H9 (cell line): ENCODE measurements around the gene DCN. TPM values are rescaled to one million over a fixed set of nuclear protein-coding genes. Genes with fewer than 3 reads are reported as not detected.

Source experiments
- DNase-seq: peaks from one replicate; pipeline ENCODE4 v3.0.0-alpha.2; 2017
- H2AFZ ChIP-seq: one replicate; pipeline ENCODE4 v1.6.1; 2013; ENCODE audit warnings: mild to moderate bottlenecking, low read length, control low read depth, moderate library complexity
- H2AK5ac ChIP-seq: 2 replicates; pipeline ENCODE4 v1.6.1; 2013; ENCODE audit warnings: low read length, control low read depth, mixed read lengths; ENCODE audit not compliant: insufficient read length
- H2BK120ac ChIP-seq: one replicate; pipeline ENCODE4 v1.6.1; 2013; ENCODE audit warnings: low read depth, mild to moderate bottlenecking, low read length, control low read depth, inconsistent platforms; ENCODE audit not compliant: poor library complexity, severe bottlenecking
- H2BK12ac ChIP-seq: 2 replicates; pipeline ENCODE4 v1.6.1; 2013; ENCODE audit warnings: low read length, control low read depth, mixed read lengths, low read depth; ENCODE audit not compliant: insufficient read length
- H2BK15ac ChIP-seq: 2 replicates; pipeline ENCODE4 v1.6.1; 2013; ENCODE audit warnings: low read depth, low read length, control low read depth
- H2BK20ac ChIP-seq: one replicate; pipeline ENCODE4 v1.6.1; 2013; ENCODE audit warnings: low read depth, mild to moderate bottlenecking, low read length, control low read depth, inconsistent platforms; ENCODE audit not compliant: poor library complexity, severe bottlenecking
- H2BK5ac ChIP-seq: 2 replicates; pipeline ENCODE4 v1.6.1; 2013; ENCODE audit warnings: low read length, control low read depth, mixed read lengths; ENCODE audit not compliant: insufficient read length
- H3K14ac ChIP-seq: 2 replicates; pipeline ENCODE4 v1.6.1; 2013; ENCODE audit warnings: low read length, control low read depth; ENCODE audit not compliant: insufficient read depth
- H3K18ac ChIP-seq: 2 replicates; pipeline ENCODE4 v1.6.1; 2013; ENCODE audit warnings: low read depth, mild to moderate bottlenecking, mixed read lengths, low read length, control low read depth; ENCODE audit not compliant: insufficient read length
- H3K23ac ChIP-seq: 2 replicates; pipeline ENCODE4 v1.6.1; 2013; ENCODE audit warnings: low read length, control low read depth, mixed read lengths, low read depth; ENCODE audit not compliant: insufficient read length
- H3K23me2 ChIP-seq: 2 replicates; pipeline ENCODE4 v1.6.1; 2013; ENCODE audit warnings: low read depth, mild to moderate bottlenecking, mixed read lengths, low read length, control low read depth; ENCODE audit not compliant: insufficient read length, poor library complexity, severe bottlenecking
- H3K27ac ChIP-seq: 2 replicates; pipeline ENCODE4 v1.5.1; 2013; ENCODE audit warnings: low read length, control low read depth, mixed read lengths, low read depth; ENCODE audit not compliant: insufficient read length
- H3K27me3 ChIP-seq: 2 replicates; pipeline ENCODE4 v1.6.1; 2013; ENCODE audit warnings: low read length, control low read depth, inconsistent platforms; ENCODE audit not compliant: insufficient read depth
- H3K4ac ChIP-seq: 2 replicates; pipeline ENCODE4 v1.6.1; 2013; ENCODE audit warnings: low read depth, mild to moderate bottlenecking, control low read depth, inconsistent platforms, low read length, moderate library complexity
- H3K4me1 ChIP-seq: 2 replicates; pipeline ENCODE4 v1.6.1; 2013; ENCODE audit warnings: low read length, control low read depth, inconsistent platforms; ENCODE audit not compliant: insufficient read depth
- H3K4me2 ChIP-seq: 2 replicates; pipeline ENCODE4 v1.6.1; 2013; ENCODE audit warnings: low read length, control low read depth, mixed read lengths; ENCODE audit not compliant: insufficient read length, insufficient read depth
- H3K56ac ChIP-seq: 2 replicates; pipeline ENCODE4 v1.6.1; 2013; ENCODE audit warnings: low read depth, mild to moderate bottlenecking, mixed read lengths, low read length, control low read depth; ENCODE audit not compliant: insufficient read length
- H3K79me1 ChIP-seq: 2 replicates; pipeline ENCODE4 v1.6.1; 2013; ENCODE audit warnings: low read depth, mild to moderate bottlenecking, moderate library complexity, low read length, control low read depth, inconsistent platforms; ENCODE audit not compliant: insufficient read depth, poor library complexity, severe bottlenecking
- H3K79me2 ChIP-seq: 2 replicates; pipeline ENCODE4 v1.6.1; 2013; ENCODE audit warnings: low read length, control low read depth, inconsistent platforms; ENCODE audit not compliant: insufficient read depth
- H3K9ac ChIP-seq: 2 replicates; pipeline ENCODE4 v1.6.1; 2013; ENCODE audit warnings: low read length, control low read depth, mixed read lengths; ENCODE audit not compliant: insufficient read length; ENCODE audit errors: extremely low read depth
- H3K9me3 ChIP-seq: one replicate; pipeline ENCODE4 v1.6.1; 2013; ENCODE audit warnings: low read depth, low read length, inconsistent platforms; ENCODE audit not compliant: control insufficient read depth
- H3T11ph ChIP-seq: one replicate; pipeline ENCODE4 v1.6.1; 2013; ENCODE audit warnings: mild to moderate bottlenecking, low read length, control low read depth, inconsistent platforms
- H4K20me1 ChIP-seq: one replicate; pipeline ENCODE4 v1.6.1; 2013; ENCODE audit not compliant: control insufficient read depth, insufficient read length, insufficient read depth
- H4K5ac ChIP-seq: 2 replicates; pipeline ENCODE4 v1.6.1; 2013; ENCODE audit warnings: low read depth, mild to moderate bottlenecking, mixed read lengths, low read length, control low read depth; ENCODE audit not compliant: insufficient read length
- H4K8ac ChIP-seq: replicated peaks from 2 replicates; pipeline ENCODE4 v1.6.1; 2013; ENCODE audit warnings: low read length, control low read depth, mixed read lengths, low read depth; ENCODE audit not compliant: insufficient read length
- H4K91ac ChIP-seq: 2 replicates; pipeline ENCODE4 v1.6.1; 2013; ENCODE audit warnings: low read depth, mild to moderate bottlenecking, moderate library complexity, mixed read lengths, low read length, control low read depth; ENCODE audit not compliant: insufficient read length
- H3K27ac Mint-ChIP-seq, 3 experiments: 2 replicates in 2 of 3; 3 replicates in 1 of 3; pipeline ENCODE4 v1.8.0; 2020 to 2021; ENCODE audit warnings: mixed read lengths in 3 of 3, mild to moderate bottlenecking in 1 of 3, moderate library complexity in 1 of 3
- H3K27me3 Mint-ChIP-seq: 2 replicates; pipeline ENCODE4 v1.8.0; 2021; ENCODE audit warnings: low read depth, mild to moderate bottlenecking, moderate library complexity, mixed read lengths
- H3K36me3 Mint-ChIP-seq, 3 experiments: 2 replicates in 2 of 3; 3 replicates in 1 of 3; pipeline ENCODE4 v1.8.0; 2020 to 2021; ENCODE audit warnings: low read depth in 3 of 3, mixed read lengths in 3 of 3; ENCODE audit not compliant: insufficient read depth in 1 of 3
- H3K4me1 Mint-ChIP-seq, 2 experiments: 2 replicates each; pipeline ENCODE4 v1.8.0; 2020; ENCODE audit warnings: mixed read lengths in 2 of 2
- H3K4me3 Mint-ChIP-seq, 2 experiments: 2 replicates in 1 of 2; 3 replicates in 1 of 2; pipeline ENCODE4 v1.8.0; 2020 to 2021; ENCODE audit warnings: mild to moderate bottlenecking in 2 of 2, mixed read lengths in 2 of 2, moderate library complexity in 1 of 2
- H3K9me3 Mint-ChIP-seq, 2 experiments: 2 replicates in 1 of 2; 3 replicates in 1 of 2; pipeline ENCODE4 v1.8.0; 2020; ENCODE audit warnings: mild to moderate bottlenecking in 2 of 2, mixed read lengths in 2 of 2, moderate library complexity in 1 of 2
- CTCF ChIP-seq: fragments of 200-600 bp; sonication (generic); conservative IDR thresholded peaks from 3 replicates; pipeline ENCODE4 v1.8.0; 2021; ENCODE audit warnings: antibody characterized with exemption, mild to moderate bottlenecking
- WGBS: extraction: QIAGEN DNeasy Blood & Tissue Kit; methylation state at CpG from one replicate; pipeline ENCODE4 v1.1.7; 2013; ENCODE audit warnings: missing lambda C conversion rate, low lambda C conversion rate, mixed read lengths; ENCODE audit not compliant: insufficient read length; ENCODE audit errors: extremely low coverage; 5-methylcytosine and 5-hydroxymethylcytosine counted together
- total RNA-seq: library from RNA; stranded (reverse); gene quantifications from 2 replicates; pipeline ENCODE4 v1.2.1, GENCODE V29; 2021

DCN gene
- total RNA-seq, 1 experiment from 2014 or later = not detected

GRCh38 chr12:91189516-91189915, 6.9 kb upstream of the DCN start:
- H3K36me3 Mint-ChIP-seq = no peaks in the 10 kb centered on the region
- no peak for DNase-seq
- no peaks in the 10 kb centered on the region for H3K4me1 ChIP-seq
- no peak overlapping the region for H3K27ac ChIP-seq
- H3K56ac ChIP-seq = no peak overlapping the region
- H4K8ac ChIP-seq = no peak overlapping the region
- H3T11ph ChIP-seq = no peak overlapping the region
- H3K4me1 Mint-ChIP-seq = no peaks in the 10 kb centered on the region
- H4K5ac ChIP-seq = no peak overlapping the region
- TF ChIP-seq CTCF = no peak
- H3K79me2 ChIP-seq = no peaks in the 10 kb centered on the region
- WGBS = no CpG with 5 or more reads among the region's 3 CpGs
- H3K9me3 Mint-ChIP-seq = no peaks in the 10 kb centered on the region; a peak in 1 of 5 replicates
- no peak overlapping the region for H3K9ac ChIP-seq
- no peaks in the 10 kb centered on the region for H3K9me3 ChIP-seq
- H4K91ac ChIP-seq = no peak overlapping the region
- H3K4ac ChIP-seq = no peak overlapping the region
- H3K27me3 Mint-ChIP-seq = no peaks in the 10 kb centered on the region
- H3K4me3 Mint-ChIP-seq = no peak overlapping the region
- H2BK12ac ChIP-seq = no peak overlapping the region
- no peak overlapping the region for H3K18ac ChIP-seq
- H2AFZ ChIP-seq = no peak overlapping the region
- H2BK120ac ChIP-seq = no peak overlapping the region
- no peak overlapping the region for H2BK15ac ChIP-seq
- H2AK5ac ChIP-seq = no peak overlapping the region
- no peaks in the 10 kb centered on the region for H3K27me3 ChIP-seq
- no peak overlapping the region for H3K4me2 ChIP-seq
- H3K23me2 ChIP-seq = no peaks in the 10 kb centered on the region
- H2BK20ac ChIP-seq = no peak overlapping the region
- H3K23ac ChIP-seq = no peak overlapping the region
- no peaks in the 10 kb centered on the region for H4K20me1 ChIP-seq
- no peak overlapping the region for H2BK5ac ChIP-seq
- H3K14ac ChIP-seq = no peak overlapping the region
- H3K79me1 ChIP-seq = no peaks in the 10 kb centered on the region
- no peak overlapping the region for H3K27ac Mint-ChIP-seq
